Stimulated activated effector memory CD8-positive, alpha-beta T cell treated with anti-CD3 and anti-CD28 coated beads, Interleukin-12 subunit alpha, Interleukin-12 subunit beta, amount 100 ng/mL, for 72 hours (primary cell): ENCODE results near the gene CPA4.
"Not testable (repeated sequence)": the region's sequence is repeated elsewhere in the genome, so short reads cannot be mapped to it uniquely, and the experiment has no call there.

Experiments used
- ATAC-seq: fragments of 150-1000 bp; cut with Tn5 transposase; 2 replicates; pipeline ENCODE4 v1.10.0; 2021
- DNase-seq, 2 donors: peaks; one replicate each; pipeline ENCODE4 v3.0.0; 2021 to 2022; ENCODE audit warnings: low spot score in 2 of 2
- H3K27ac Mint-ChIP-seq: one replicate; pipeline ENCODE4 v1.8.0; 2022; ENCODE audit warnings: mild to moderate bottlenecking, mixed read lengths
- H3K36me3 Mint-ChIP-seq: one replicate; pipeline ENCODE4 v1.8.0; 2022; ENCODE audit warnings: mild to moderate bottlenecking, mixed read lengths
- H3K4me1 Mint-ChIP-seq: one replicate; pipeline ENCODE4 v1.8.0; 2022; ENCODE audit warnings: mixed read lengths
- H3K4me3 Mint-ChIP-seq: one replicate; pipeline ENCODE4 v1.8.0; 2022; ENCODE audit warnings: mild to moderate bottlenecking, mixed read lengths
- H3K9me3 Mint-ChIP-seq: one replicate; pipeline ENCODE4 v1.8.0; 2022; ENCODE audit warnings: mixed read lengths

The CPA4 gene

GRCh38 chr7:130303982-130304381 is 11.0 kb downstream of the CPA4 start:
- Mint-ChIP-seq H3K4me1 (no peaks in the 10 kb centered on the region), H3K27ac (no peak overlapping the region), H3K36me3 (no peaks in the 10 kb centered on the region), H3K9me3 (no peaks in the 10 kb centered on the region), H3K4me3 (no peak overlapping the region)
- DNase-seq (no peak), ATAC-seq (no peak)

- no peak overlapping the region for H3K4me3 Mint-ChIP-seq
- DNase-seq (no peak), ATAC-seq (no peak)
- no peaks in the 10 kb centered on the region for H3K4me1 Mint-ChIP-seq
- H3K36me3 Mint-ChIP-seq, result no peaks in the 10 kb centered on the region
- H3K27ac Mint-ChIP-seq, result no peak overlapping the region
- H3K9me3 Mint-ChIP-seq, result no peaks in the 10 kb centered on the region
Observed at GRCh38 chr7:130304878-130305277, 11.9 kb downstream of the CPA4 start.

- ATAC-seq (no peak), DNase-seq (no peak)
- Mint-ChIP-seq H3K4me3 (no peak overlapping the region), H3K9me3 (no peaks in the 10 kb centered on the region), H3K27ac (no peak overlapping the region), H3K36me3 (no peaks in the 10 kb centered on the region), H3K4me1 (no peaks in the 10 kb centered on the region)
Observed at GRCh38 chr7:130305433-130306042, 12.6 kb downstream of the CPA4 start.

- ATAC-seq (peak; percentile 67), DNase-seq (no peak)
- Mint-ChIP-seq H3K4me1 (no peaks in the 10 kb centered on the region), H3K36me3 (no peaks in the 10 kb centered on the region), H3K27ac (no peak overlapping the region), H3K4me3 (no peak overlapping the region), H3K9me3 (no peaks in the 10 kb centered on the region)
Observed at GRCh38 chr7:130309986-130310385, 17.0 kb downstream of the CPA4 start.

GRCh38 chr7:130314305-130314704 is 21.3 kb downstream of the CPA4 start:
- no peak overlapping the region for H3K27ac Mint-ChIP-seq
- no peaks in the 10 kb centered on the region for H3K9me3 Mint-ChIP-seq
- ATAC-seq, result no peak
- H3K36me3 Mint-ChIP-seq, result no peaks in the 10 kb centered on the region
- no peaks in the 10 kb centered on the region for H3K4me1 Mint-ChIP-seq
- no peak overlapping the region for H3K4me3 Mint-ChIP-seq
- DNase-seq, result no peak

GRCh38 chr7:130319541-130319940 is 26.6 kb downstream of the CPA4 start:
- Mint-ChIP-seq H3K36me3 (no peaks in the 10 kb centered on the region), H3K9me3 (no peaks in the 10 kb centered on the region), H3K4me1 (peaks cover 7% of the 10 kb centered on the region), H3K27ac (no peak overlapping the region), H3K4me3 (no peak overlapping the region)
- ATAC-seq (no peak), DNase-seq (no peak)

- not testable (repeated sequence) for H3K4me3 Mint-ChIP-seq, DNase-seq, H3K4me1 Mint-ChIP-seq, H3K9me3 Mint-ChIP-seq, H3K27ac Mint-ChIP-seq, H3K36me3 Mint-ChIP-seq
- ATAC-seq, result peak; percentile 87
Observed at GRCh38 chr7:130321542-130322229, 28.7 kb downstream of the CPA4 start.

GRCh38 chr7:130322615-130323014 is 29.7 kb downstream of the CPA4 start:
- Mint-ChIP-seq H3K9me3 (no peaks in the 10 kb centered on the region), H3K36me3 (no peaks in the 10 kb centered on the region), H3K4me1 (peaks cover 7% of the 10 kb centered on the region), H3K27ac (no peak overlapping the region), H3K4me3 (no peak overlapping the region)
- DNase-seq (no peak), ATAC-seq (no peak)

GRCh38 chr7:130324306-130324943 is 31.5 kb downstream of the CPA4 start:
- H3K4me3 Mint-ChIP-seq, result no peak overlapping the region
- no peak overlapping the region for H3K27ac Mint-ChIP-seq
- DNase-seq, result no peak
- no peak for ATAC-seq
- H3K36me3 Mint-ChIP-seq, result no peaks in the 10 kb centered on the region
- peaks cover 7% of the 10 kb centered on the region for H3K4me1 Mint-ChIP-seq
- H3K9me3 Mint-ChIP-seq, result no peaks in the 10 kb centered on the region

- no peaks in the 10 kb centered on the region for H3K36me3 Mint-ChIP-seq
- no peak for DNase-seq
- no peaks in the 10 kb centered on the region for H3K4me1 Mint-ChIP-seq
- H3K4me3 Mint-ChIP-seq, result no peak overlapping the region
- no peak overlapping the region for H3K27ac Mint-ChIP-seq
- no peak for ATAC-seq
- H3K9me3 Mint-ChIP-seq, result no peaks in the 10 kb centered on the region
Observed at GRCh38 chr7:130329681-130330080, 36.7 kb downstream of the CPA4 start.

GRCh38 chr7:130332259-130333053 is 39.5 kb downstream of the CPA4 start:
- ATAC-seq, result no peak

GRCh38 chr7:130333832-130334231 is 40.9 kb downstream of the CPA4 start:
- Mint-ChIP-seq H3K27ac (no peak overlapping the region), H3K36me3 (no peaks in the 10 kb centered on the region), H3K9me3 (no peaks in the 10 kb centered on the region), H3K4me1 (no peaks in the 10 kb centered on the region), H3K4me3 (no peak overlapping the region)
- ATAC-seq (peak; percentile 37), DNase-seq (no peak)

More at GRCh38 chr7:130332259-130333053, 39.5 kb downstream of the CPA4 start:
- no peaks in the 10 kb centered on the region for H3K9me3 Mint-ChIP-seq
- no peak overlapping the region for H3K4me3 Mint-ChIP-seq
- DNase-seq, result no peak
- H3K4me1 Mint-ChIP-seq, result no peaks in the 10 kb centered on the region
- H3K27ac Mint-ChIP-seq, result no peak overlapping the region
- no peaks in the 10 kb centered on the region for H3K36me3 Mint-ChIP-seq

GRCh38 chr7:130334274-130334673 is 41.3 kb downstream of the CPA4 start:
- H3K4me3 Mint-ChIP-seq, result no peak overlapping the region
- no peak for DNase-seq
- H3K27ac Mint-ChIP-seq, result no peak overlapping the region
- H3K36me3 Mint-ChIP-seq, result no peaks in the 10 kb centered on the region
- H3K9me3 Mint-ChIP-seq, result no peaks in the 10 kb centered on the region
- no peak for ATAC-seq
- H3K4me1 Mint-ChIP-seq, result no peaks in the 10 kb centered on the region

- H3K36me3 Mint-ChIP-seq, result no peaks in the 10 kb centered on the region
- H3K9me3 Mint-ChIP-seq, result no peaks in the 10 kb centered on the region
- H3K4me3 Mint-ChIP-seq, result no peak overlapping the region
- H3K27ac Mint-ChIP-seq, result no peak overlapping the region
- ATAC-seq (no peak), DNase-seq (no peak)
- no peaks in the 10 kb centered on the region for H3K4me1 Mint-ChIP-seq
Observed at GRCh38 chr7:130337410-130337971, 44.5 kb downstream of the CPA4 start.

GRCh38 chr7:130338233-130338632 is 45.3 kb downstream of the CPA4 start:
- no peaks in the 10 kb centered on the region for H3K36me3 Mint-ChIP-seq
- ATAC-seq (no peak), DNase-seq (no peak)
- no peak overlapping the region for H3K4me3 Mint-ChIP-seq
- no peaks in the 10 kb centered on the region for H3K9me3 Mint-ChIP-seq
- no peaks in the 10 kb centered on the region for H3K4me1 Mint-ChIP-seq
- H3K27ac Mint-ChIP-seq, result no peak overlapping the region
